Adrenal gland (tissue), 5 donors: ENCODE results near the gene SERPINA1.

ENCODE experiments used
- POLR2A ChIP-seq, 2 donors: fragments of 450-650 bp; IDR thresholded peaks; one replicate each; pipeline ENCODE4 v1.6.1; 2017; ENCODE audit warnings: antibody characterized with exemption in 2 of 2, mild to moderate bottlenecking in 2 of 2, moderate library complexity in 1 of 2
- TF ChIP-seq, protein P1 (sequence below), 6 experiments: fragments of 450-650 bp in 4 of 6; fragments of 200-600 bp in 2 of 6; sonication (generic) in 1 of 6; IDR thresholded peaks; 1 replicate in 5 of 6; 2 replicates in 1 of 6; pipeline versions ENCODE4 v1.5.1 to v1.8.0; 2016 to 2021; ENCODE audit warnings: antibody characterized with exemption in 6 of 6, mild to moderate bottlenecking in 2 of 6, moderate library complexity in 1 of 6
- donor health status: DM: no; HTN: no; CAD: no.

DNA sequence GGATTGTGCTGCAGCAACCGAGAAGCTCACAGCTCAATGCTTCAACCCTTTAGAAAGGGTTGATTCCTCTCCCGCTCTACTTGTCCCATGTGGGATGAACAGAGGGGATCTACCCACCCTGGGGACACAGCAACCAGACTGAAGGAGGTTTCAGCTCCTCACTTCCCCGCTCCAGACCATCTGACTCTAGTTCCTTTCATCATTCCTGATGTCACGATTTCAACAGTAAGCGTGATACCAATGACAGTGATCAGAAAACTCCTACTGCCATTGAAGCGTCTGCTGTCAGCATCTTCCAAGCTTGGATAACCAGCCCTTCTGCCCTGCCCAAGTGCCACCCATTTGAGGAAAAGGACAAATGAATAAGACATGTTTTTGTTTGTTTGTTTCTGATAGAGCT lies 14.3 kb downstream of the SERPINA1 start:
- TF ChIP-seq, protein P1, sequence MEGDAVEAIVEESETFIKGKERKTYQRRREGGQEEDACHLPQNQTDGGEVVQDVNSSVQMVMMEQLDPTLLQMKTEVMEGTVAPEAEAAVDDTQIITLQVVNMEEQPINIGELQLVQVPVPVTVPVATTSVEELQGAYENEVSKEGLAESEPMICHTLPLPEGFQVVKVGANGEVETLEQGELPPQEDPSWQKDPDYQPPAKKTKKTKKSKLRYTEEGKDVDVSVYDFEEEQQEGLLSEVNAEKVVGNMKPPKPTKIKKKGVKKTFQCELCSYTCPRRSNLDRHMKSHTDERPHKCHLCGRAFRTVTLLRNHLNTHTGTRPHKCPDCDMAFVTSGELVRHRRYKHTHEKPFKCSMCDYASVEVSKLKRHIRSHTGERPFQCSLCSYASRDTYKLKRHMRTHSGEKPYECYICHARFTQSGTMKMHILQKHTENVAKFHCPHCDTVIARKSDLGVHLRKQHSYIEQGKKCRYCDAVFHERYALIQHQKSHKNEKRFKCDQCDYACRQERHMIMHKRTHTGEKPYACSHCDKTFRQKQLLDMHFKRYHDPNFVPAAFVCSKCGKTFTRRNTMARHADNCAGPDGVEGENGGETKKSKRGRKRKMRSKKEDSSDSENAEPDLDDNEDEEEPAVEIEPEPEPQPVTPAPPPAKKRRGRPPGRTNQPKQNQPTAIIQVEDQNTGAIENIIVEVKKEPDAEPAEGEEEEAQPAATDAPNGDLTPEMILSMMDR (IDR thresholded peaks at IDR 0.05): no peak
- TF ChIP-seq POLR2A (IDR thresholded peaks at IDR 0.05): no peak
